Brain microvascular endothelial cell (primary cell): ENCODE measurements around the gene ZNF830.

ENCODE experiments used
- DNase-seq: peaks from one replicate; pipeline ENCODE4 v3.0.0-alpha.2; 2020
- H3K27ac ChIP-seq: fragments of 250-450 bp; sonication (Bioruptor Pico); 2 replicates; pipeline ENCODE4 v1.5.1; 2020; ENCODE audit warnings: mild to moderate bottlenecking, moderate library complexity
- H3K27me3 ChIP-seq: fragments of 250-450 bp; sonication (Bioruptor Pico); replicated peaks from 2 replicates; pipeline ENCODE4 v1.5.1; 2020; ENCODE audit warnings: mild to moderate bottlenecking
- H3K36me3 ChIP-seq: fragments of 250-450 bp; sonication (Bioruptor Pico); replicated peaks from 2 replicates; pipeline ENCODE4 v1.5.1; 2020; ENCODE audit warnings: mild to moderate bottlenecking
- H3K4me3 ChIP-seq: 2 replicates; pipeline ENCODE4 v1.5.1; 2011; ENCODE audit warnings: low read depth, mild to moderate bottlenecking, control low read depth, low read length, moderate library complexity
- CTCF ChIP-seq: IDR thresholded peaks from 2 replicates; pipeline ENCODE4 v1.5.1; 2011; ENCODE audit warnings: low read depth, mild to moderate bottlenecking, moderate library complexity, low read length, control low read depth, inconsistent platforms; ENCODE audit errors: missing control alignments
- in situ Hi-C: cut with HindIII; loops from 2 replicates; pipeline ENCODE4 v1.10.0; 2017; ENCODE audit warnings: low sequenced_read_pairs, low pct_ligation_motif_present

The ZNF830 gene

GRCh38 chr17:34987232-34987631 lies 25.9 kb downstream of the ZNF830 start:
- Histone ChIP-seq H3K4me3 (no peak overlapping the region), H3K27me3 (no peaks in the 10 kb centered on the region), H3K27ac (no peak overlapping the region), H3K36me3 (peaks cover 24% of the 10 kb centered on the region)
- in situ Hi-C loops, result no loop called here
- TF ChIP-seq CTCF, result no peak
- no peak for DNase-seq

- no peak overlapping the region for H3K27ac ChIP-seq
- in situ Hi-C loops, result no loop called here
- H3K4me3 ChIP-seq, result no peak overlapping the region
- H3K36me3 ChIP-seq, result peaks cover 30% of the 10 kb centered on the region
- no peak for DNase-seq
- TF ChIP-seq CTCF, result no peak
- H3K27me3 ChIP-seq, result no peaks in the 10 kb centered on the region
Observed at GRCh38 chr17:34988644-34989043, 27.3 kb downstream of the ZNF830 start.

- H3K4me3 ChIP-seq, result no peak overlapping the region
- no peak for DNase-seq
- H3K27ac ChIP-seq, result no peak overlapping the region
- TF ChIP-seq CTCF, result no peak
- no peaks in the 10 kb centered on the region for H3K27me3 ChIP-seq
- in situ Hi-C loops, result no loop called here
- peaks cover 34% of the 10 kb centered on the region for H3K36me3 ChIP-seq
Observed at GRCh38 chr17:34989473-34989872, 28.1 kb downstream of the ZNF830 start.

DNA sequence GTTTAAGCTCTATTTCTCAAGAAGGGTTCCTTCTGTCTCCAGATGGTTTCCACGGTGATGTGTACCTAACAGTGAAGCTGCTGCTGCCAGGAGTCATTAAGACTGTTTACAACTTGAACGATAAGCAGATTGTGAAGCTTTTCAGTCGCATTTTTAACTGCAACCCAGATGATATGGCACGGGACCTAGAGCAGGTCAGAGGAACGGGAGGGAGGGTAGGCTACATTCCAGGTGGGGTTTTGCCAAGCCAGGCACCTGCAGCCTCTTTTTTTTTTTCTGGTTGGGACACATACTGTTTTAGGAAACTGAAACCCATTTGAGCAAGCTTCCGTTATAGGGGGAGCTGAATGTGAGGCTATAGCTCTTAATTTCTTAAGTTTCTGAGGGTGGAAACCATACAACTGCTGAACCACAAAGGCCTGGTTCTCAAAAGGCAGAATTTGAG lies 29.6 kb downstream of the ZNF830 start:
- in situ Hi-C loops, result no loop called here
- peaks cover 35% of the 10 kb centered on the region for H3K36me3 ChIP-seq
- no peak for DNase-seq
- no peaks in the 10 kb centered on the region for H3K27me3 ChIP-seq
- no peak for TF ChIP-seq CTCF
- no peak overlapping the region for H3K4me3 ChIP-seq
- H3K27ac ChIP-seq, result no peak overlapping the region

- H3K4me3 ChIP-seq, result no peak overlapping the region
- no peak for TF ChIP-seq CTCF
- no peak for DNase-seq
- no peaks in the 10 kb centered on the region for H3K27me3 ChIP-seq
- H3K27ac ChIP-seq, result no peak overlapping the region
- H3K36me3 ChIP-seq, result peaks cover 37% of the 10 kb centered on the region
- in situ Hi-C loops, result no loop called here
Observed at GRCh38 chr17:34991606-34992005, 30.3 kb downstream of the ZNF830 start.

- no peak for TF ChIP-seq CTCF
- peaks cover 35% of the 10 kb centered on the region for H3K36me3 ChIP-seq
- no peak overlapping the region for H3K27ac ChIP-seq
- H3K4me3 ChIP-seq, result no peak overlapping the region
- DNase-seq, result no peak
- no peaks in the 10 kb centered on the region for H3K27me3 ChIP-seq
- in situ Hi-C loops, result no loop called here
Observed at GRCh38 chr17:34993031-34993430, 31.7 kb downstream of the ZNF830 start.
